SW 1271 (cell line): ENCODE measurements around the gene TADA3.
"Not testable (repeated sequence)": the region's sequence is repeated elsewhere in the genome, so short reads cannot be mapped to it uniquely, and the experiment has no call there.

Experiments
- DNase-seq, 2 experiments: peaks; one replicate each; lab custom pipeline; 2025; lab: John Stamatoyannopoulos, UW

The TADA3 gene

DNA sequence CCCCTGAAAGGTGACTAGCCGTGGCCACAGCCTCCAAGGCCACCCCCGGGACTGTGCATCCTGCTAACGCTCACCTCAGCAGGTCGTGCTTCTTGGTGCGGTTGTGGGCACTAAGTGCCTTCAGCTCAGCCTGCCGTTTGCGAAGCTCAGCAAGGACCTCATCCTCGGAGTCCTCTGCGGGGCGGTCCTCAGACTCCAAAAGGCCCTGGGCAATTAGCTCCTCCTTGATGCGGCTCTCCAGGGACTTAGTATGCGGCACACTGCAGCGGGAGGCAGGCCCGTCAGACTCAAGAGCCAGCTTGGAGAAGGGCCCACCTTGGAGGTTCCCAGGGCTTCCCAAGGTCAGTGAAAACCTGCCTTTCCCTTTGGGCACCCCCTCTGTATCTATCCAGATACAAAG lies 8.3 kb downstream of the TADA3 start:
- DNase-seq: no peak

DNA sequence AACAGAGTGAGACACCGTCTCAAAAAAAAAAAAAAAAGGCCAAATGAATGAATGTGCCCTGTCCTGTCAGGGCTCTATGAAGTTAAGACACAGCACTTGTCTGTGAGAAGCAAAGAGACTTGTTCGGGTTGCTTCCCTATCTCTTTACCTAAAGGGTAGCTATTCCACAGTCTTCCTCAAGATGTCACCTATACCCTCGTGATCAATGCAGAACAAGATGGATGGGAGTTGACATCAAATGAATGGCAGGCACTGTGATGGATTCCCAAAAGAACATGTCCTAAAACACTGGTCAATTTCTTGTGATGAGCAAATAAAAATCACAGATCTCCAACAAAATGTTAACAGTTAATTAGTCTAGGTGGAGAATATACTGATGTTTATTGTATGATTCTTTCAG lies 9.5 kb downstream of the TADA3 start:
- DNase-seq: peak in 1 of 2 experiments; percentile 35

DNA sequence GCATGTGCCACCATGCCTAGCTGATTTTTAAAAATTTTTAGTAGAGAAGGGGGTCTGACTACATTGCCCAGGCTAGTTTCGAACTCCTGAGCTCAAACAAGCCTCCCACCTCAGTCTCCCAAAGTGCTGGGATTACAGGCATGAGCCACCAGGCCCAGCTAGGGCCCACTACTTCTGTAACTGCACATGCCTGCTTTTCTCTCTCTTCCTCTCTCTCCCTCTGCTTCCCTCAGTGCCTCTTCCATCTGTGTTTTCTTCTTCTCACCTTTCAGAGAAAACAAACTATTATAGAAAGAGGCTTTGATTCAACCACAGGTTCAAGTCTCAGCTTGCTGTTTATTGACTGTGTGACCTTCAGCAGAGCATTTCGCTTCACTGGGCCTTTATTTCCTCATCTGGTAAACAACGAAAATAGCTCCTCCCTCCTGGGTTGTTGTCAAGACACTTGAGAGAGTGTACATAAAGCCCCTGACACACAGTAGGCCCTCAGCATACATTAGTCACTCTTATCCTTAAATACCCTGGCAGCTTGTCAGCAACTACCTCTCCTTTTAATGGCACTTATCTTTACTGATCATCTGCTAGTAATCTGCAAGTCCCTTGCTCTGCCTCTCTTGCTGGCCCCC lies 10.2 kb downstream of the TADA3 start:
- DNase-seq: no peak

DNA sequence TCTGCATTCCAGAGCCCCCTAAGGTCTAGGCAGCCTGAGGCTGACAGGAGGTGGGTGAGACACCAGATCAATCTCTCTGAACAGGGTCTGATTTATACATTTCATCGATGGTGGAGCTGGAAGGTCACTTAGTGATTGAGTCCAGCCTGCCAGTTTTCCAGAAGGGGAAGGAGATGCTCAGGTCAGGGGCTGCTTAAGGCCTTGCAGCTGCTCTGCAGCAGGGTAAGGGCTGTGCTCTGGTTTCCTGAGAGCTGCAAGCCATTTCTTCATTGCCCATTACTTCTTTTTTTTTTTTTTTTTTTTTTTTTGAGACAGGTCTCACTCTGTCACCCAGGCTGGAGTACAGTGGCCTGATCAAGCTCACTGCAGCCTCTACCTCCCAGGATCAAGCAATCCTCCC lies 10.7 kb downstream of the TADA3 start:
- DNase-seq: no peak

DNA sequence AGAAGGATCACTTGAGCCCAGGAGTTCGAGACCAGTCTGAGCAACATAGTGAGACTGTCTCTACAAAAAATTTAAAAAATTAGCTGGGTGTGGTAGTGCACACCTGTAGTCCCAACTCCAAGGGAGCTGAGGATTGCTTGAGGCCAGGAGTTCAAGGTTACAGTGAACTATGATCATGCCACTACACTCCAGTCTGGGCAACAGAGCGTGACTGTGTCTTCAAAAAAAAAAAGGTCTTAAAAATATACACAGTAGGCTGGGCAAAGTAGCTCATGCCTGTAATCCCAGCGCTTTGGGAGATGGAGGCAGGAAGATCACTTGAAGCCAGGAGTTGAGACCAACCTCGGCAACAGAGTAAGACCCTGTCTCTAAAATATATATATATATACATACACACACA lies 11.4 kb downstream of the TADA3 start:
- no peak for DNase-seq

DNA sequence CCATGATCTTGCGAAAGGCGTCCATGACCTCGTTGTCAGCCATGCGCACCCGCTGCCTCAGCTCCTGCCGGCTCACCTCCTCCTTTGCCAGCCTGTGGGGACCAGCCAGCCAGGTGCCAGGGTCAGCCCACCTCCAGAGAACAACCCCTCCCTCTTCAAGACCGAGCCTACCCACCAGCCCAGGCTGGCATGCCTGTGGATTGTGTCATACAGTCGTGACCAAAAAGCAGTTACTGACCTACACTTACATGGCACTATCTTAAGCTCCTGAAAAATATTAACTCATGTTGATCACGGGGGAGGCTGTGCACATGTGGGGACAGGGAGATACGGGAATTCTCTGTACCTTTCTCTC lies 11.8 kb downstream of the TADA3 start:
- DNase-seq: no peak

DNA sequence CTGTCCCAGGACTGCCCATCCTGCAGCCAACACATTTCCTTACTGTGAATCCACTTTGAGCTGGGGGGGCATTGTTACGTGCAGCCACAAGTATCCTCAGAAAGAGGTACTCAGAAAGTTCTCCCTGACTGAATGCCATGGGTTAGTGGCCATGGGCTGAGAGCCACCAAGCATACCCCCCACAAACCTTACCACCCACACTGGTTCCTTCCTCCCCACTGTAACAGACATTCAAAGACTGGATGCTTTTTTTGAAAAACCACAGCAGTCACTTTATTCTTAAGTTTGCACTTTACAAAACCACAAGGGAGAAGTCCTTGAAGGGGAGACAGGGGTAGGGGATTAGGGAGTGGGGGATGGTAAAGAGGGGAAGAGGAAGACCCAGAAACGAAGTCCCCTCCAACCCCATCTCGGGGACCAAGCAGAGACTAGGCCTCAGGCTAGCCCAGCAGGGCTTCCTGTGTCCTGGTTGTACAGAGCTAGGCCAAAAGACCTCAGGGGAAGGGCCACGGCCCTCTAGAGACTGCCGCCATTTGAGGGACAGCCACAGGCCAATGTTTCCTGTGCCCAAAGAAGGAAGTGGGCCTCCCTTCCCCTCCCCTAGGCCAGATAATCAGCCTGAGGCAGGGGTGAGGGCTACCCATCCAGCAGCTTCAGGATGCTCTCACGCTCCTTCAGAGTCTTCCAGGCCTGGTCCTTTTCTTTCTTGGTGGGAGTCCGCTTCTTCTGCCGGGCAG lies 12.4 kb downstream of the TADA3 start:
- DNase-seq: no peak

DNA sequence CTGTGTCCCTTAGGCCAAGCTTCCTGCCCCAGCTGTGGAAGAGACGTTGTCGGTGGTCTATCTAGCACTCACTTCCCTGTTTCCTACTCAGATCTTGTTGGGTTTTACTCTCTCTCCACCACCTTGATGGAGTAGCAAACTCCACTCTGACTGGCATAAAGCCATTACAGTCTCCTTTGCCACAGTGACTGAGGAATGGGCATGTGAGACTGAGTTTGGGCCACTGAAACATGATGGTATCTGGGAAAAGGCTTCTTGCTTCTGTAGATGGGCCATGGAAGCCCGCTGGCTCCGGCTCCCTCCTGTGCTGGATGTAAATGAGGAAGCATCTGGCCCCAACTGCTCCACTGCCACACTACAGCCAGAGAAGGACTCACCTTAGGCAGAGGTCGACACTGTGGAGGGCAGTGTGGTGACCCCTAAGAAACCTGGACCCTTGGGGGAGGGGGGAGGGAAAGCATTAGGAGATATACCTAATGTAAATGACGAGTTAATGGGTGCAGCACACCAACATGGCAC lies 13.1 kb downstream of the TADA3 start:
- DNase-seq: no peak

DNA sequence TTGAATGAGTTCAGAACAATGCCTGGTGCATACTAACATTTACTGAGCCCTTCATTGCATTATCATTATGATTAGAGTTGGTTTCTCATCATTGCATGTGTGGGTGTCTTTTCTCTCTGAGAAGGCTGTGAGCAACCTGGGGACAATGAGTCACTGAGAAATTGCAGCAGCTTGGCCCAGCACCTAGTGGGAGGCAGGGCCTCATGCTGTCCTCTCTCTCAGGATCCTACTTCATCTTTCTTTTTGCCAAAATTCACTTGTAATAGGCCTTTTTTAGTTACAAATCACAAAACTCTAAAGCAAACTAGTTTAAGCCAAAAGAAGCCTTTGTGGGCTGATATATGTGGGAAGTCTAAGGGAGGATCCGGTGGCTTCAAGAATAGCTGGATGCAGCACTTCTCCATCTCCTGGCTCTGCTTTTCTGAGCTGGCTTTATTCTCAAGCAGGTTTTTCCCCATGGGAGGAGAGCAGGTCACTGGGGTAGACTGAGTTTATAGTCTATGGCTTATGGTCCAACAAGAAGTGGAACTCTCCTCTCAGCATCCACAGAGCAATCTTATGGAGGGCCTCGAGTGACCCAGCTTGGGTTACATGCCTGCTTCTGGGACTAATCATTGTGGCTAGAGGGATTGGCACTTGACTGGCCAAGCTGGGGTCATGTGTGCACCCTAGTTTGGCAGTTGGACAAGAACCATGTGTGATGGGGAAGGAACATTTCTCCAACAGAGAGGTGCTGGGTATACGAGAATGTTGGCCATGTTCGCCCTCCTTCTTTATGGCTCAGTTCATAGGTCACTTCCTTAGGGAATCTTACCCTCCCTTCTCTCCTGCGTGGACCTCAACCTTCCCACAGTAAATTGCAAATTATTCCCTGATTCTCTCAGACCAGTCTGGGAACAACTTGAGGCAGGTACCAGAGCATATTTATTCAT lies 13.9 kb downstream of the TADA3 start:
- no peak for DNase-seq

DNA sequence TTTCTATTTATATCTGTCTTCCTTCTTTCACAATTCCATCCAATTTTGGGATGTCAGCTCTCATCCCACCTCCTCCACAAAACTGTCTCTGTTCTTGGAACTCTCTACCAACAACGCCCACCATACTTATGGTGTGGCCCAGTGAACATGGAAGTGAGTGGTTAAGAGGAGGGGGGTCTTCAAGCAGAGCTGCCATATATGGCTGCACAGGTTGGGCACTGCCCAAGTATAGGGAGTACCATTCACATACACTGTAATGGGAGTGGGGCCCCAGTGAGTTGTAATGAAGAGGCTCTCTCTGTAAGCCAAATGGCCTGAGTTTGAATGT lies 14.6 kb downstream of the TADA3 start:
- no peak for DNase-seq

DNA sequence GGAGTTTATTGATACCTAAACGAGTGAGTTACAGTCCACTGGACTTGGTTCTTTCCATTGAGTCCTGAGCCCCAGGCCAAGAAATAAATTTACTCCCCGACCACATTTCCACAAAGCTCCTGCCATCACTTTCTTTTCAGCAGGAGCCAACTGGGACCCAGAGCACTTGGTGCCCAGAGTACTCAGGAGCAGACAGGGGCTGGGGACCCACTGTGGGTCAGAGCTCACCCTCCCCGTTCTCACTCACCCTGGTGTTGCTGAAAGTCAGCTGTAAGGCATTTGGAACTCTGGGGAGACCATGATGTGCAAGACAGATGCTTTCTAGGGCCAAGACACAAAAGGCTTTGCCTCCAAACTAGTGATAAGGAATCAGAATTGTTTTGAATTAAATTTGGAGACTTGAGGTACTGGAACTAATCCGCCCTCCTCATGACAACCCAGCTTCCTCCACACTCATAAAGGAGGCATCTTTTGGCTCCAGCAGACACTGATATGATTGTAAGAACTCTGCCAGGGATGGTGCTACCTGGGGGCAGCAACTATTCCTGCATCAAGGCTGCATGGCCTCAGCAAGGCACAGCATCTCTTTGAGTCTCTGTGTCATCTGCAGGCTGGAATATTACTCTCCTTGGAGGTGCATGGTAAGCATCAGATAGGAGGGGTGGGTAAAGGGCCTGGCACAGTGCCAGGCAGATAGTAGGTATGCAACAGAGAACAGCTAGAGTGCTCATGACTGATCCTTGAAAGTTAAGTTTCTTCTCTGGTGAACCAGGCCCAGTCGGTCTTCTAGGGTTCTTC lies 15.2 kb downstream of the TADA3 start:
- DNase-seq: no peak

DNA sequence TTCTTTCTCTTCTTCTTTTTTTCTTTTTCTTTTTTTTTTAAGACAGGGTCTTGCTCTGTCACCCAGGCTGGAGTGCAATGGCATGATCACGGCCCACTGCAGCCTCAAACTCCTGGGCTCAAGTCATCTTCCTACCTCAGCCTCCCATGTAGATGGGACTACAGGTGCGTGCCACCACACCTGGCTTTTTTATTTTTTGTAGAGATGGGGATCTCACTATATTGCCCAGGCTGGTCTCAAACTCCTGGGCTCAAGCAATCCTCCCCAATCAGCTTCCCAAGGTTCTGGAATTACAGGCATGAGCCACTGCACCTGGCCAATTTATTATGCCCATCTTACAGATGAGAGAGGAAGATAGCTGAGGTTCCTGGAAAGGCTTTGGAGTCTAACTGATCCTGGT lies 21.3 kb downstream of the TADA3 start:
- not testable (repeated sequence) for DNase-seq

DNA sequence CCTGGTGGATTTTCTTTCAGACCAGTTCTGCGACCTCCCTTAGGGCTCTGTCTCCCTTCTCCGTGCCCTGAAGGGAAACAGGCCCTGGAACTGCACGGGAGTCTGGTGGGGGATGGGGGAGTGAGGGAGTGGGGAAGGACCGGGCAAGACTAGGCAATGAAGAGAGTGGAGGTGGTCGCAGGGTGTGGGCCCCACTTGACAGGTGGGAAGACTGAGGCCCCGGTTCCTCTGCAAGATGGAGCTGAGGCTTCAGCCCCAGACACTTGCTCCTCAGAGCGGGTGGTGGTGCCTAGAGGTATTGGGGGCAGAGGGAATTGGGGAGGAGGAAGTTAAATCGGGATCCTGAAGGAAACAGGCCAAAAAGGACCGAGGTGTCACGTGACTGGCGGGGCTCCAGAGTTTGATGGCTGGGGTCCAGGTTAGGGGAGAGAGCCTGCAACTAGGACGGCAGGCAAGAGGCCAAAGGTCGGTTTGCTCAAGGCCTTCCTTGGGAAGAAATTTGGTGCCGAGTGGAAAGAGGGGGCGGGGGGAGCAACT lies 21.9 kb downstream of the TADA3 start:
- no peak for DNase-seq

DNA sequence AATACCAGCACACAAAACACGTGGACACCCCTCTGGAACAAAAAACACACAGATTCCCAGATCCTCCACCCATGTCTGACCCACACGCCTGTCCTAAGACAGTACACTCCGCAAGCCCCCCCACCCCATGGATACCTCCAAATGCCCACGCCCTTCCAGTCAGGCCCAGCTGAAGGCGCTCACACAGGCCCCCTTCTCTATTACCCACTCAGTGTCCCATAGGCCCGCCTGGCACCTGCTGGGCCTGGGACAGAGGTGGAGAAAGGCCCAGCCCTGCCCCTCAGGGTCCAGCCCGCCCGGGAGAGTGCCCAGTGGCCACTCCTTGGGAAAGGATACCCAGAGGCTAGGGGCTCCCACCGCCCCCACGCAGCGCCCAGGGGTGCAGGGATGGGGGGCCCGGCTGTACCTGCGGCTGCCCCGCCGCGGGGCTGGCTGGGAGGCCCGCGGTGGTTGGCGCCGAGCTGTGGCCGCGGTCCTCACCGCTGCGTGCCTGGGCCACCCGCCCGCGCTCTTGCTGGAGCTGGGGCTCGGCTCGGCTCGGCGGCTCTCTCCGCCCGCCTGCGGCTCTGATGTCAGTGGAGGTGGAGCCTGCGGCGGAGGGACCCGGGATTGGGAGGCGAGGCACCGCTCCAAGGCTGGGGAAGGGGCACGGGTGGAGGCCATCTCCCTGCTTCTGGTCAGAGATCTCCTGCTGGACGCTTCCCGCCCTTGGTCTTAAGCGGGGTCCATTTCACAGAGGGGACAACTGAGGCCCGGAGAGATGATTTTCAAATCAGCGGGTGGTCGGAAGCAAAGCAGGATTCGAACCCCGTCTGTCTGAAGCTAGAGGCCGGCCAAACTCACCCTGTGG lies 22.6 kb downstream of the TADA3 start, which contains the start of gene CAMK1:
Gene CAMK1 (minus strand): TSS at position 522 of the 850 bp plus-strand sequence. CDS start 2,198 bp downstream, outside the sequence.
- DNase-seq: no peak

DNA sequence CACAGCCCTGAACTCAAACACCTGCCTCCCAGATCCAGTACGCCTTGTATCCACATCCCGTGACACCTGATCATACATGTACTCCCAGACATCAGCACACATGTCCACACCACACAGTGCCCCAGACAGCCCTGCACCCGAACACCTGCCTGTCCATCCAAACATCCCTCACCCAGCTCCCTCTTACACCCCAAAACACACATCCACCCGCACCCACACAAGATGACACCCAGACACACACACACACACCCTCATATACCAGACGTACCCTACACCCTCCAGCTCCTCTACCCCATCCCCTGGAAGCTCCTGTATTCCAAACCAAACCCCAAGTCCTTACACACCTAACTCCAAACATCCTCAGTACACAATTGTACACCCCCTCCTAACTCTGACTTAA lies 23.3 kb downstream of the TADA3 start:
- DNase-seq: no peak

DNA sequence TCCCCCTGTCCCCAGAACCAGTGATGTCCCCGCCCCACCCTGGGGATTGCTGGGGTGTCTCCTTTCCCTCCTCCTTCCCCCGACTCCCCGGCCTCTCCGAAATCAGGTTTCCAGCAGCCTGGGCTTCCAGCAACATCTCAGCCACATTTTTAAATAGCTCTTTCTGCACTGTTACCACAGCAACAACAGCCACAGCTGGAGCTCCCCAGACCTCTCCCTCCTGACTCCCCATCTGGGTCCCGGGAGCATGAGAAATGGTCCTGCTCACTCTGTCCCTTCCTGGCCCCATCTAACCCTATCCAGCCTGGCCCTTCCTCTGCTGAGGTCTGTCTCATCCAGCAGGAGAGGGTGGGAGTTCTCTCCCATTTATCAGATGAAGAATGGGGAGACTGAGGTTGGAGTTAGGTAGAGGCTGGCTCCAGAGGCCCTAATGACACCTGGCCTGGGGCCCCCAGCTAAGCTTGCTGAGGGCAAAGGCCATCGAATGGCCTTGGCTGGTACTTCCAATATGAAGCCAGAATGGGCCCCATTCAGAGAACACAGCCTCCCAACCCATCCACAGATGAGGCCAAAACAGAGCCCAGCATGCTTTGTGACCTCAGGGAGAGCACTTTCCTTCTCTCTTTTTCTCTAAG lies 24.0 kb downstream of the TADA3 start:
- no peak for DNase-seq

DNA sequence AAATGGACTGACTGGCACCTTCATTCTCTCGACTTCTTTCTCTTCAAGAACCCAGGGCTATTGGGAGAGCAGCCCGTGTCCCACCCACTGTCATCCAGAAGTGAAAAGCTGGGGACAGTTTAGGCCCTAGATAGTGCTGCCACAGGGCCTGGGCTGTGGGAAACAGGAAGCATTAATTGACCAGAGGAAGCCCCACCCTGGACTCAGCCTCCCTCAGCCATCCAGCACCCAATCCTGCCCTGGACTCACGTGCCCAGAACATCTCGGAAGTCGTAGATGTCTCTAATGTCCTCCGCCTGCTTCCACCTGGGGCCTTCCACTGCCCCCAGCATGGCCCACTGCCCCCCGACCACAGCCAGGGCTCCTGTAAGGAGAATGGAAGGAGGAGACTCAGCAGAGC lies 24.9 kb downstream of the TADA3 start:
- DNase-seq: no peak

DNA sequence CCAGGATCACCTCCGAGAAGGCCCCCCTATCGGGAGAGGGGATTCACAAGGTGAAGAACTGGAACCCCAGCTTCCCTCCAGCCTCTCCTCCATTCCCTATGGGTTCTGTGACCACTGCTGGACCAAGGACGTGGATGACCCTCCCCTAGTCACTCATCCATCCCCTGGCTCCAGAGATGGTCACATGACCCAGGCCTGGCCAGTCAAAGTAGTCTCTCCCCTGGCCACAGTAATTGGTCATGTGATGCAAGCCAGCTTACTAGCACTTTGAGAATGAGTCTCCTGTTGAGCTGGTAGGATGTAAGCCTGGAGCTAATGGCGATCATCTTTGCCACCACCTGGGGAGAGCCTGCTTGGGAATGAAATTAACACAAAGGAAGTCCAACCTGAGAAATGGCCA lies 26.4 kb downstream of the TADA3 start:
- DNase-seq: no peak

DNA sequence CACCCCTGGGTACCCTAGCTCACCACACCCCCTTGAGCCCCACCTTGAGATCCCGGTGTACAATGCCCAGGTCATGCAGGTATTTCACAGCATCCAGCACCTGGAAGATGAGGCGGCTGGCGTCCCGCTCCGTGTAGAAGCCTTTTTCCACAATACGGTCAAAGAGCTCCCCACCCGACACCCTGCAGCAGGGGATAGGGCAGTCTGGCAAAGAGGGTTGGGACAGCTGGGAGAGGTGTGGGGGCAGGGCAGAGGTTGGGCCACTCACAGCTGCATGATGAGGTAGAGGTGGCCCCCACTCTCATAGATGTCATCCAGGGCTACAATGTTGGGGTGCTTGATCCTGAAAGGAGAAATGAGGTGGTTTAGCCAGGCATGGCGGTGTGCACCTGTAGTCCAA lies 29.4 kb downstream of the TADA3 start:
- no peak for DNase-seq

DNA sequence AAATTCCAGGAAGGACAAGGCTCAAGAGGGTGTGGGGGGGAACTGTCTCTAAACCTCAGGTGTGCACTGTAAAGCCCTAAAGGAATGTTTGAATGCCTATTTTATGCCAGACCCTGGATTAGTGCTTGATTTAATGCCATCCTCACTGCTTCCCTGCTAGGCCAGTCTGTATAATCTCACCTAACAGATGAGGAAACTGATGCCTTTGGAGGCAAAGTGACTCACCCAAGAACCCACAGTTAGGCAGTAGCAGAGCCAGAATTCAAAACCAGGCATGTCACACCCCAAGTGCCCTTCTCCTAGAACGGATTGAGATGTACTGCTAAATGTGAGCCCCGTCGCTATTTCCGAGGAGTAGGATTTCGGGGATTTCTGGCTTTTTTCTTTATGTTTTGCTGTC lies 30.4 kb downstream of the TADA3 start:
- DNase-seq: no peak
